Caco-2 (cell line): Measurements from ENCODE around the gene CCL1. TPM values are rescaled to one million over a fixed set of nuclear protein-coding genes. Genes with fewer than 3 reads are reported as not detected.

Experiments used
- BruUV-seq: library from RNA; stranded (reverse); fragments of 400-500 nt; replicated peaks from 2 replicates; lab custom pipeline; 2021; lab: Mats Ljungman, UMichigan
- CTCF ChIA-PET: fragments of 300-600 bp; sonication (Branson Sonifier 250); formaldehyde crosslinking; loops from one replicate; lab custom pipeline; 2022; ENCODE audit warnings: antibody characterized with exemption; lab: Charles Lee
- POLR2A ChIA-PET: fragments of 300-600 bp; sonication (Branson Sonifier 250); formaldehyde crosslinking; loops from one replicate; lab custom pipeline; 2022; ENCODE audit warnings: antibody characterized with exemption; lab: Charles Lee
- DNase-seq, 2 experiments: peaks; one replicate each; pipeline versions ENCODE4 v3.0.0 to v3.0.0-alpha.2; 2020 to 2022
- H3K27me3 ChIP-seq: replicated peaks from 2 replicates; pipeline ENCODE4 v1.6.0; 2011; ENCODE audit warnings: low read length; ENCODE audit not compliant: control insufficient read depth, insufficient read depth
- H3K36me3 ChIP-seq: 2 replicates; pipeline ENCODE4 v1.5.1; 2011; ENCODE audit warnings: low read length; ENCODE audit not compliant: control insufficient read depth, insufficient read depth
- H3K4me1 ChIP-seq: fragments of 250-450 bp; sonication (Bioruptor Pico); 2 replicates; pipeline ENCODE4 v1.5.1; 2020; ENCODE audit warnings: mild to moderate bottlenecking
- H3K4me3 ChIP-seq: 2 replicates; pipeline ENCODE4 v1.5.1; 2011; ENCODE audit warnings: low read depth, mild to moderate bottlenecking, control low read depth, low read length
- H3K9me3 ChIP-seq: fragments of 250-450 bp; sonication (Bioruptor Pico); 2 replicates; pipeline ENCODE4 v1.5.1; 2020; ENCODE audit warnings: mild to moderate bottlenecking, moderate library complexity
- H3K27ac Mint-ChIP-seq: one replicate; pipeline ENCODE4 v1.8.0; 2022; ENCODE audit warnings: mixed read lengths; ENCODE audit not compliant: unreplicated experiment
- H3K27me3 Mint-ChIP-seq: one replicate; pipeline ENCODE4 v1.8.0; 2022; ENCODE audit warnings: mixed read lengths; ENCODE audit not compliant: insufficient read depth, unreplicated experiment
- H3K36me3 Mint-ChIP-seq: one replicate; pipeline ENCODE4 v1.8.0; 2022; ENCODE audit warnings: mild to moderate bottlenecking, mixed read lengths; ENCODE audit not compliant: insufficient read depth, unreplicated experiment
- H3K4me1 Mint-ChIP-seq: one replicate; pipeline ENCODE4 v1.8.0; 2022; ENCODE audit warnings: low read depth, mixed read lengths; ENCODE audit not compliant: unreplicated experiment
- H3K4me3 Mint-ChIP-seq: one replicate; pipeline ENCODE4 v1.8.0; 2022; ENCODE audit warnings: mild to moderate bottlenecking, moderate library complexity, mixed read lengths; ENCODE audit not compliant: unreplicated experiment
- H3K9me3 Mint-ChIP-seq: one replicate; pipeline ENCODE4 v1.8.0; 2022; ENCODE audit warnings: mixed read lengths; ENCODE audit not compliant: unreplicated experiment
- CTCF ChIP-seq, 2 experiments: fragments of 200-600 bp in 1 of 2; IDR thresholded peaks; 1 replicate in 1 of 2; 2 replicates in 1 of 2; pipeline versions ENCODE4 v1.5.1 to v1.8.0; 2011 to 2022; ENCODE audit warnings: antibody characterized with exemption in 1 of 2, control low read depth in 1 of 2, inconsistent platforms in 1 of 2, low read depth in 1 of 2, low read length in 1 of 2, mild to moderate bottlenecking in 1 of 2, moderate library complexity in 1 of 2; ENCODE audit not compliant: insufficient read depth in 1 of 2, severe bottlenecking in 1 of 2, unreplicated experiment in 1 of 2
- intact Hi-C: fragments of 100-400 bp; cut with micrococcal nuclease; formaldehyde crosslinking; loops from one replicate; pipeline ENCODE4 v1.10.0; 2022; ENCODE audit not compliant: unreplicated experiment
- total RNA-seq: library from RNA; stranded (reverse); gene quantifications from 2 replicates; pipeline ENCODE4 v1.2.3, GENCODE V29; 2022

The CCL1 gene
- total RNA-seq, 1 experiment from 2014 or later, result not detected

GRCh38 chr17:34352191-34352590 is 10.8 kb downstream of the CCL1 start:
- intact Hi-C loops, result no loop called here
- no TSS peak for BruUV-seq
- CTCF ChIA-PET, result no interaction called here

DNA sequence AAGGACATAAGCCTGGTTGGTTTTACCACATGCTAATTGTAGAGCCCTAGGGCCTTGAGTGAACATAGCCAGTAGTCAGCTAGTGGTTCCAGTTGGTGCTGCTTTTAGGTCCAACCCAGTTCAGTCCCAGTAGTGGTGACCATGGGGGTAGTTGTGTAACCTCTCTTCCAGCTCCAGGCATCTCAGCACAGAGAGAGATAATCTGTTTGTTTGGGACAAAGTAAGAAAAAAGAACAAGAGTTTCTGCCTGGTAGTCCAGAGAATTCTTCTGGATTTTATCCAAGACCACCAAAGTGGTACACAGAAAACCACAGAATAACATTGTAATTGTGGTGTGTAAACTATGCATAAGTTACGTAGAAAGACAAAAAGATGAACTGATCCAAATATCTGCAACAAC is 11.9 kb downstream of the CCL1 start:
- Mint-ChIP-seq H3K27ac (no peak overlapping the region), H3K9me3 (no peaks in the 10 kb centered on the region), H3K4me3 (no peak overlapping the region), H3K4me1 (no peaks in the 10 kb centered on the region), H3K36me3 (no peaks in the 10 kb centered on the region), H3K27me3 (no peaks in the 10 kb centered on the region)
- Histone ChIP-seq H3K4me3 (no peak overlapping the region), H3K27me3 (no peaks in the 10 kb centered on the region), H3K4me1 (no peaks in the 10 kb centered on the region), H3K9me3 (no peaks in the 10 kb centered on the region), H3K36me3 (no peaks in the 10 kb centered on the region)
- CTCF ChIA-PET, result no interaction called here
- intact Hi-C loops, result no loop called here
- POLR2A ChIA-PET, result no interaction called here
- DNase-seq, result no peak
- no TSS peak for BruUV-seq
- TF ChIP-seq CTCF (IDR thresholded peaks at IDR 0.05; ENCODE audit: insufficient read depth in 1 of 2, low read depth in 1 of 2, low read length in 1 of 2, severe bottlenecking in 1 of 2, unreplicated experiment in 1 of 2), result no peak

More at GRCh38 chr17:34352191-34352590, 10.8 kb downstream of the CCL1 start:
- Histone ChIP-seq H3K27me3 (no peaks in the 10 kb centered on the region), H3K9me3 (no peaks in the 10 kb centered on the region), H3K4me1 (no peaks in the 10 kb centered on the region), H3K4me3 (no peak overlapping the region), H3K36me3 (no peaks in the 10 kb centered on the region)
- Mint-ChIP-seq H3K9me3 (no peaks in the 10 kb centered on the region), H3K36me3 (no peaks in the 10 kb centered on the region), H3K27me3 (no peaks in the 10 kb centered on the region), H3K27ac (no peak overlapping the region), H3K4me1 (no peaks in the 10 kb centered on the region), H3K4me3 (no peak overlapping the region)
- TF ChIP-seq CTCF (IDR thresholded peaks at IDR 0.05; ENCODE audit: insufficient read depth in 1 of 2, low read depth in 1 of 2, low read length in 1 of 2, severe bottlenecking in 1 of 2, unreplicated experiment in 1 of 2), result no peak
- no peak for DNase-seq
- POLR2A ChIA-PET, result no interaction called here

- Histone ChIP-seq H3K9me3 (no peaks in the 10 kb centered on the region), H3K4me3 (no peak overlapping the region), H3K27me3 (no peaks in the 10 kb centered on the region), H3K4me1 (no peaks in the 10 kb centered on the region), H3K36me3 (no peaks in the 10 kb centered on the region)
- Mint-ChIP-seq H3K36me3 (no peaks in the 10 kb centered on the region), H3K9me3 (no peaks in the 10 kb centered on the region), H3K4me1 (no peaks in the 10 kb centered on the region), H3K27me3 (peaks cover 4% of the 10 kb centered on the region), H3K27ac (no peak overlapping the region), H3K4me3 (no peak overlapping the region)
- ChIA-PET CTCF (no interaction called here), POLR2A (no interaction called here)
- intact Hi-C loops, result no loop called here
- TF ChIP-seq CTCF (IDR thresholded peaks at IDR 0.05; ENCODE audit: insufficient read depth in 1 of 2, low read depth in 1 of 2, low read length in 1 of 2, severe bottlenecking in 1 of 2, unreplicated experiment in 1 of 2), result no peak
- no peak for DNase-seq
- no TSS peak for BruUV-seq
These were observed 13.3 kb downstream of the CCL1 start for GRCh38 chr17:34349751-34350150.
